Stimulated activated CD4-positive, alpha-beta T cell treated with anti-CD3 and anti-CD28 coated beads, TNF-alpha, amount 100 ng/mL, for 4 hours (primary cell): ENCODE data around the gene UMAD1.

ENCODE experiments used
- DNase-seq, 3 experiments: peaks; one replicate each; pipeline ENCODE4 v3.0.0-alpha.2; 2020; ENCODE audit warnings: low read depth in 3 of 3

UMAD1 gene

GRCh38 chr7:7921830-7922229 lies 281.3 kb downstream of the UMAD1 start:
- no peak for DNase-seq

GRCh38 chr7:7922684-7923385 lies 282.3 kb downstream of the UMAD1 start:
- DNase-seq: no peak

- no peak for DNase-seq
Measured at GRCh38 chr7:7923818-7924217, 283.3 kb downstream of the UMAD1 start.

- DNase-seq: no peak
Measured at GRCh38 chr7:7924303-7924702, 283.8 kb downstream of the UMAD1 start.
